HG03460 (cell line): ENCODE results near the gene NAT9.
A peak's percentile ranks its signal among the peaks of the same experiment; 100 is the strongest.

Experiments
- ATAC-seq: cut with Tn5 transposase; IDR thresholded peaks from one replicate; pipeline ENCODE4 v1.9.1; 2021; ENCODE audit not compliant: unreplicated experiment

The NAT9 gene

DNA sequence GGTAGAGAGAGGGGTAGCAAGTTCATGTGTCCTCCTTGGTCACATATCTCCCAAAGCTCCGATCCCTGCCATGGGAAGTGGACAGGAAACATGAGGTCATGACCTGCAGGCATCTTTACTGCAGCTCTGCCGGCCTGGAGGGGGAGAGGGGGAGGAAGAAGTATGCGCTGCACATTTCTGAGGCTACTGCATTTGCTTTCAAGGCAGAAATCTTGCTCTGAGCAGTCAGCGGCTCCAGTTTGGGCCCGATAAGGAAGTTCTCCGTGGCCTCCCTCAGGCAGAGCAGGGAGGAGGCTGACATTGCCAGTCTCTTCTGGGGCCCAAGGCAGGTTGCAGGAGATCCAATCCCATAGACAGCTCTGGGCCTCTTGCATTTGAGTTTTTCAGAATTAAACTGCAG lies 29.2 kb downstream of the NAT9 start:
- no peak for ATAC-seq

DNA sequence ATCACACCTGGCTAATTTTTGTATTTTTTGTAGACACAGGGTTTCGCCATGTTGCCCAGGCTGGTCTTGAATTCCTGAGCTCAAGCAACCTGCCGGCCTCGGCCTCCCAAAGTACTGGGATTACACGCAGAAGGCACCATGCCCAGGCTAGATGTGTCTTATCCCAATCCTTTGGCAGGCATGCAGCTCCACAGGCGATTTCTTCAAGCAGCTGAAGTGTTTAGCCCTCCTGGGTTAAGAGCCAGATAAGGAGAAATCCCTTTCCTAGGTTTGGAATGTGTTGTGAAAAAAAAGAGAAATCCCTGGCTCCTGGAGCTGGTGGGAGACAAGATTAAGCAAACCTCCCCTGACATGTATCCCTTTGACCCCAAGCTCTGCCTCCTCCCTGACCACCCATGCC lies 29.8 kb downstream of the NAT9 start:
- no peak for ATAC-seq

DNA sequence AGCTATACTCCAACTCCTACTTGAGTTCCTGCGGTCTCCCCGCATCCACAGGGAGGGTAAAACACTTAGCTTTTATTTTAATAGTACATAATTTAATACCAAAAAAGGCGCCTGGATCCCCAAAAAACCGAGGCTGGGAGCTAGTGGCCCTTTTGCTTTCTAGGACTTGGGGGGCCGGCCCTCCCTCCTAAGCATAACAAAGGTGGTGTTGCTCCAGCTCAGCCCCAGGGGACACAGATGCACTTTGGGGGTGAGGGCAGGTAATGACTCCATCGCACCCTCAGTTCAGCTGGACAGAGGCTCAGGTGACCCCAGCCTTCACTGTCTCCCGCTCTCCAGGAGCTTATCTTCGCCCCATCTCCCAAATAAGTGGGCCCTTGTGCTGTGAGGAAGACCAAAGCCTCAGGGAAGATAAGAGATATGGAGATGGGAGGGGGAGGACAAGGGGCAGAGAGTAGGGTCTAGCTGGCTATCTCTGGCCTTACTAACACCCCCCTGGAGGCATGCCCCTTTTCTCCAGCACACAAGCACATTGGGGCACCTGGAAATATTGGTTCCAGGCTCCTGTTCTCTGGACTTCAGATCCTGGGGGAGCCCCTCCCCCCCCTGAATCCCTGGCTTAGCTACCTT lies 30.5 kb downstream of the NAT9 start:
- ATAC-seq: no peak

GRCh38 chr17:74744714-74745547 lies 31.2 kb downstream of the NAT9 start:
- ATAC-seq: no peak

GRCh38 chr17:74744349-74744713 lies 31.8 kb downstream of the NAT9 start:
- no peak for ATAC-seq

GRCh38 chr17:74743755-74744154 lies 32.4 kb downstream of the NAT9 start:
- ATAC-seq: no peak

GRCh38 chr17:74742978-74743545 lies 33.1 kb downstream of the NAT9 start:
- ATAC-seq: no peak

DNA sequence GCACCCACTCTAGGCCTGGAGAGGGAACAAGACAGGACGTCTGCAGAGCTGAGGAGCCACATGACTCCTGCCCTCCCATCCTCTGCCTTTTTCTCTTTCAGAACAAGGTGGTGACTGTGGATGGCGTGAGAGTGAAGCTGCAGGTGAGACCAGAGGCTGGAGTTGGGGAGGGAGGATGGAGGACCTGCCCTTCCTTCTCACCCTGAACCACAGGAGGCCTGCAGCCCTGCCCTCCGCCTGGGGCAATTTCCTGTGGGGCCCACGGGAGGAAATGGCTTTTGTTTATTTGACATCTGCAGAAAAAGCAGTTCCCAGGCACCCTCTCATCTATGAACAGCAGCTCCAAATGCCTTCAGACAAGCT lies 34.0 kb downstream of the NAT9 start:
- ATAC-seq: no peak

DNA sequence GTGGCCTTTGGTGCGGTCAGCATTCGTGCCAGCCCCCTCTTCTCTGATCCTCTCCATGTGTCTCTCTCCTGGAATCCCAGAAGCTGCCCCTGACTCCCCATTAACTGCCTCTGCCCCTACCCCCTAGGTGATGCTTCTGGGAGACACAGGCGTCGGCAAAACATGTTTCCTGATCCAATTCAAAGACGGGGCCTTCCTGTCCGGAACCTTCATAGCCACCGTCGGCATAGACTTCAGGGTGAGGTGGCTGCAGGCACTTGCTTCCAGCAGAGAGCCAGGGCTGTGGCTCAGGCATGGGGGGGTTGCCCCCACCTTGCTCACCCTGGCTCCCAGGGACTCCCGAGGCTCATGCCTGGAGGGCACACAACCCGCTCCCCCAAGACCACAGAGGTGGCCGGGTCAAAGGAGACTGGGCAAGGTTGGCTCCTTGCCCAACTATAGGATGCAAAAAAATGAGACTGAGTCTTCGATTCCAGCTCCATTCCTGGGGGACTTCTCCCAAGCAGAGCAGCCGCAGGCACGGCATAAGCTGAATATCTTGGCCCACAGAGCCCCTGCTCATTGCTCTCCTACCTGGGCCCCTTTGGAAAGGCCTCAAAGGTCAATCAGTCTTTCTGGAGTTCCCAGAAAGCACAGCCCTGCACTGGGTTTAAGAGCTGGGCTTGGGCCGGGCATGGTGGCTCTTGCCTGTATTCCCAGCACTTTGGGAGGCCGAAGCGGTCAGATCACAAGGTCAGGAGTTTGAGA lies 35.3 kb downstream of the NAT9 start:
- no peak for ATAC-seq

DNA sequence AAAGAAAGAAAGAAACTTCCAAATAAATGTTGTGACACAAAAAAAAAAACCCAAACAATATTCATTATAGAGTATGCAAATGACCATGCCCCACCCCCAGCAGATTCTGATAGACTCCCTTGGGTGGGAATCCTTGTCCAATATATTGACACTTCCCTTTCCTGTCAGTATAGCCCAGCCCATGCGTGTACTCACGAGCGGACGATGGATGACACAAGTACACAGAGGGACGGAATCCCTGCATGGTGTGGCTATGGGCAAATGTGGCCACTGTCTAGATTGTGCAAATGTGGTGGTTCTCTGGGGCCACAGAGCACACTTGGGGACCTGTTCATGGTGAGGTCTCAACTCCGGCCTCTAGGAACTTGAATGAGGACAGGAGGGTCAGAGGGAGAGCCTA lies 36.0 kb downstream of the NAT9 start:
- no peak for ATAC-seq

- no peak for ATAC-seq
These were observed 36.8 kb downstream of the NAT9 start for GRCh38 chr17:74739227-74739831.

- peak; percentile 51 for ATAC-seq
These were observed 37.8 kb downstream of the NAT9 start for GRCh38 chr17:74738051-74738996.

DNA sequence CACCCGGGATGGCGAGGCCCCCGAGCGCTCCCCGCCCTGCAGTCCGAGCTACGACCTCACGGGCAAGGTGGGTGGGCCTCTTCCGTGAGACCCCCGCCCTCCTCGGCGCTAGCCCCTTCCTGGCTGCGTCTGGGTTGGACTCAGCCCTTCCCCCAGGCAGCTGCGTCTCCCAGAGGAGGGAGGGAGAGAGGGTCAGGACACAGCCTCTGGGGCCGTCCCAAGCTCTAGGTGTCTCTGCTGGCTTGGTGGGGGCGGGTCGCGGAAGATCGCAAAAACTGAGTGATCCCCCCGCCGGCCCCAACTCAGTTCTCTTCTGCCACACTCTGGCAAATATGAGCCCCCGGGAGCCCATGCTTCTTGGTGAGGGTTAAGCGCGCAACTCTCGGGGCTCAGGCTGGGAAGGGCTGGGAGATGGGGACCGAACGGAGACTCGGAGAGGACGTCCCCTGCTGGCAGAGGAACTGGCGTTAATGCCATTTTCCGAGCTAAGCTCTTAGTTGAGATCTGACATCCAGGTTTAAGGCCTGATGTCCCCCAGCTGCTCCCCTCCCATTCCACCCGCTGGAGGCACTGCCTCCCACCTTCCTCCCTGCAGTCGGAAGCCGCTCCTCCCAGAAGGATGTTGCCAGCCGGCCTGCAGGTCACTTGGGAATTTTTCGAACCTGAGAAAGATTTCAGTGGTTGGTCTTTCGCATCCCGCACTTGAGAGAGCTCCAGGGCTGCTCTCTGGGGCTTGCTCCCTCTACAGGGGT lies 38.7 kb downstream of the NAT9 start:
- ATAC-seq: no peak

GRCh38 chr17:74736513-74737298 lies 39.4 kb downstream of the NAT9 start, which contains the start of gene RAB37:
Gene RAB37, plus strand, starts transcription at chr17:74737256. Its CDS starts 17 bp downstream, at chr17:74737273.
- no peak for ATAC-seq

DNA sequence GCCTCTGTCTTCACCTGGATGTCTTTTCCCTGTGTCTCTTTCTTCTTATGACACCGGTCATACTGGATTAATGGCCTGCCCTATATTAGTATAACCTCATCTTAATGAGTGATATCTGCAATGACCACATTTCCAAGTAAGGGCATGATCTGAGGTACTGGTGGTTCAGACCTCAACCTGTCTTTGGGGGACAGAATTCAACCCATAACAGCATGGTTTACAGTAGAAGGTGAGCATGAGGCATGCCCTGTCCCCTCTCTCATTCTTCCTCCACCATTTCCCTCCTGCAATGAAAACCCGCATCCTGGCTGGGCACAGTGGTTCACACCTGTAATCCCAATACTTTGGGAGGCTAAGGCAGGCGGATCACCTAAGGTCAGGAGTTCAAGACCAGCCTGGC lies 41.9 kb downstream of the NAT9 start:
- ATAC-seq: no peak

GRCh38 chr17:74733365-74734122 lies 42.6 kb downstream of the NAT9 start:
- no peak for ATAC-seq

DNA sequence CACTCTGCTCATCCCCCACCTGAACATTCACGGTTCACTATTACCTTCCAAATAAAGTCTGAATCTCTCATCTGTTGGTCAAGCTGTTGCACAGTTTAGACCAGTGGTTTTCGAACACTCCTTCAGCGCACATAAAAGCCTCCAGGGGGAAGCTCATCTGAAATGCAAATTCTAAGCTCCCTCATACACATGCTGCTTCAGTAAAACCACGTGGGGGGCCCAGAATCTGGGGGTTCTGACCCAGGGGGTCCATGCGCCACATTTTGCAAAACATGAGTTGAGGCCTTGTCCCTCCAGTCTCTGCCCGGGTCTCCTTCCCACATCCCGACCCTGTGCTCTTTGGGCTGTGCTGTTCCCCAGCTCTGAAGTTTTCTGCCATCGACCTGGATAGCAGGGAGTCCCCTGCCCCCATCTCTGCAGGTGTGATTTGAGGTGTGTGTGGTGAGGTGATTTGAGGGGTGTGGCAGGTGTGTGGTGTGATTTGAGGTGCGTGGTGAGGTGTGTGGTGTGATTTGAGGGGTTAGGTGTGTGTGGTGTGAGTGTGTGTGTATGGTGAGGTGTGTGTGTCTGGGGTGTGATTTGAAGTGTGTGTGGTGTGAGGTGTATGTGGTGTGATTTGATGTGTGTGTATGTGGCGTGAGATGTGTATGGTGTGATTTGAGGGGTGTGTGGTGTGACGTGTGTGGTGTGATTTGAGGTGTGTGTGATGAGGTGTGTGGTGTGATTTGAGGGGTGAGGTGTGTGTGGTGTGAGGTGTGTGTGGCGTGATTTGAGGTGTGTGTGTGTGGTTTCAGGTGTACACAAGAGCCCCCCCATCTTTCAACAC lies 43.9 kb downstream of the NAT9 start:
- no peak for ATAC-seq
